GM18526 (cell line): Measurements from ENCODE around the gene INAFM2.

Experiments
- POLR2A ChIP-seq: IDR thresholded peaks from 3 replicates; pipeline ENCODE4 v1.6.1; 2011; ENCODE audit not compliant: insufficient read length; ENCODE audit errors: extremely low read depth

The INAFM2 gene

GRCh38 chr15:40323239-40323952 lies at the start of gene INAFM2:
Gene INAFM2, plus strand, starts transcription at chr15:40323692. Its CDS starts 364 bp downstream, at chr15:40324056.
- no peak for TF ChIP-seq POLR2A

GRCh38 chr15:40274350-40275274 lies 48.9 kb upstream of the INAFM2 start:
- TF ChIP-seq POLR2A, result no peak

GRCh38 chr15:40275523-40275922 lies 48.0 kb upstream of the INAFM2 start:
- TF ChIP-seq POLR2A, result no peak

GRCh38 chr15:40275954-40276353 lies 47.5 kb upstream of the INAFM2 start:
- TF ChIP-seq POLR2A, result no peak

- TF ChIP-seq POLR2A, result no peak
Measured at GRCh38 chr15:40276927-40277326, 46.6 kb upstream of the INAFM2 start.

- no peak for TF ChIP-seq POLR2A
Measured at GRCh38 chr15:40277471-40277870, 46.0 kb upstream of the INAFM2 start.

GRCh38 chr15:40278026-40278425 lies 45.5 kb upstream of the INAFM2 start:
- TF ChIP-seq POLR2A, result no peak

- TF ChIP-seq POLR2A, result no peak
Measured at GRCh38 chr15:40279437-40280141, 43.9 kb upstream of the INAFM2 start.

- no peak for TF ChIP-seq POLR2A
Measured at GRCh38 chr15:40280260-40281056, 43.0 kb upstream of the INAFM2 start.

- no peak for TF ChIP-seq POLR2A
Measured at GRCh38 chr15:40281057-40281800, 42.3 kb upstream of the INAFM2 start.

- no peak for TF ChIP-seq POLR2A
Measured at GRCh38 chr15:40281801-40282146, 41.7 kb upstream of the INAFM2 start.

- TF ChIP-seq POLR2A, result no peak
Measured at GRCh38 chr15:40282147-40282868, 41.2 kb upstream of the INAFM2 start.

- no peak for TF ChIP-seq POLR2A
Measured at GRCh38 chr15:40282869-40283614, 40.5 kb upstream of the INAFM2 start, which contains the start of gene ANKRD63. Gene ANKRD63, minus strand, starts transcription at chr15:40283064. Its CDS starts 478 bp downstream, at chr15:40282586.
